Caco-2 (cell line): ENCODE measurements around the gene PF4V1. TPM values are rescaled to one million over a fixed set of nuclear protein-coding genes. Genes with fewer than 3 reads are reported as not detected.

Experiments
- BruUV-seq: library from RNA; stranded (reverse); fragments of 400-500 nt; replicated peaks from 2 replicates; lab custom pipeline; 2021; lab: Mats Ljungman, UMichigan
- CTCF ChIA-PET: fragments of 300-600 bp; sonication (Branson Sonifier 250); formaldehyde crosslinking; loops from one replicate; lab custom pipeline; 2022; ENCODE audit warnings: antibody characterized with exemption; lab: Charles Lee
- POLR2A ChIA-PET: fragments of 300-600 bp; sonication (Branson Sonifier 250); formaldehyde crosslinking; loops from one replicate; lab custom pipeline; 2022; ENCODE audit warnings: antibody characterized with exemption; lab: Charles Lee
- DNase-seq, 2 experiments: peaks; one replicate each; pipeline versions ENCODE4 v3.0.0 to v3.0.0-alpha.2; 2020 to 2022
- H3K27me3 ChIP-seq: replicated peaks from 2 replicates; pipeline ENCODE4 v1.6.0; 2011; ENCODE audit warnings: low read length; ENCODE audit not compliant: control insufficient read depth, insufficient read depth
- H3K36me3 ChIP-seq: 2 replicates; pipeline ENCODE4 v1.5.1; 2011; ENCODE audit warnings: low read length; ENCODE audit not compliant: control insufficient read depth, insufficient read depth
- H3K4me1 ChIP-seq: fragments of 250-450 bp; sonication (Bioruptor Pico); 2 replicates; pipeline ENCODE4 v1.5.1; 2020; ENCODE audit warnings: mild to moderate bottlenecking
- H3K4me3 ChIP-seq: 2 replicates; pipeline ENCODE4 v1.5.1; 2011; ENCODE audit warnings: low read depth, mild to moderate bottlenecking, control low read depth, low read length
- H3K9me3 ChIP-seq: fragments of 250-450 bp; sonication (Bioruptor Pico); 2 replicates; pipeline ENCODE4 v1.5.1; 2020; ENCODE audit warnings: mild to moderate bottlenecking, moderate library complexity
- H3K27ac Mint-ChIP-seq: one replicate; pipeline ENCODE4 v1.8.0; 2022; ENCODE audit warnings: mixed read lengths; ENCODE audit not compliant: unreplicated experiment
- H3K27me3 Mint-ChIP-seq: one replicate; pipeline ENCODE4 v1.8.0; 2022; ENCODE audit warnings: mixed read lengths; ENCODE audit not compliant: insufficient read depth, unreplicated experiment
- H3K36me3 Mint-ChIP-seq: one replicate; pipeline ENCODE4 v1.8.0; 2022; ENCODE audit warnings: mild to moderate bottlenecking, mixed read lengths; ENCODE audit not compliant: insufficient read depth, unreplicated experiment
- H3K4me1 Mint-ChIP-seq: one replicate; pipeline ENCODE4 v1.8.0; 2022; ENCODE audit warnings: low read depth, mixed read lengths; ENCODE audit not compliant: unreplicated experiment
- H3K4me3 Mint-ChIP-seq: one replicate; pipeline ENCODE4 v1.8.0; 2022; ENCODE audit warnings: mild to moderate bottlenecking, moderate library complexity, mixed read lengths; ENCODE audit not compliant: unreplicated experiment
- H3K9me3 Mint-ChIP-seq: one replicate; pipeline ENCODE4 v1.8.0; 2022; ENCODE audit warnings: mixed read lengths; ENCODE audit not compliant: unreplicated experiment
- CTCF ChIP-seq, 2 experiments: fragments of 200-600 bp in 1 of 2; IDR thresholded peaks; 1 replicate in 1 of 2; 2 replicates in 1 of 2; pipeline versions ENCODE4 v1.5.1 to v1.8.0; 2011 to 2022; ENCODE audit warnings: antibody characterized with exemption in 1 of 2, control low read depth in 1 of 2, inconsistent platforms in 1 of 2, low read depth in 1 of 2, low read length in 1 of 2, mild to moderate bottlenecking in 1 of 2, moderate library complexity in 1 of 2; ENCODE audit not compliant: insufficient read depth in 1 of 2, severe bottlenecking in 1 of 2, unreplicated experiment in 1 of 2
- intact Hi-C: fragments of 100-400 bp; cut with micrococcal nuclease; formaldehyde crosslinking; loops from one replicate; pipeline ENCODE4 v1.10.0; 2022; ENCODE audit not compliant: unreplicated experiment
- total RNA-seq: library from RNA; stranded (reverse); gene quantifications from 2 replicates; pipeline ENCODE4 v1.2.3, GENCODE V29; 2022

The PF4V1 gene
- total RNA-seq, 1 experiment from 2014 or later = not detected

GRCh38 chr4:73892966-73893365, 39.9 kb downstream of the PF4V1 start:
- no peaks in the 10 kb centered on the region for H3K9me3 ChIP-seq
- Mint-ChIP-seq H3K4me3 (no peak overlapping the region), H3K27ac (no peak overlapping the region), H3K9me3 (no peaks in the 10 kb centered on the region), H3K4me1 (peaks cover 7% of the 10 kb centered on the region), H3K27me3 (no peaks in the 10 kb centered on the region), H3K36me3 (no peaks in the 10 kb centered on the region)
- BruUV-seq = no TSS peak
- ChIA-PET CTCF (interaction anchor here (0.7 kb wide), 1 partner anchor 205 kb away, joined by 3 read pairs; no protein-coding TSS in a partner anchor), POLR2A (no interaction called here)
- H3K27me3 ChIP-seq = no peaks in the 10 kb centered on the region
- DNase-seq = no peak
- TF ChIP-seq CTCF (IDR thresholded peaks at IDR 0.05; ENCODE audit: insufficient read depth in 1 of 2, low read depth in 1 of 2, low read length in 1 of 2, severe bottlenecking in 1 of 2, unreplicated experiment in 1 of 2) = no peak
- no peak overlapping the region for H3K4me3 ChIP-seq
- intact Hi-C loops = no loop called here
- H3K36me3 ChIP-seq = no peaks in the 10 kb centered on the region
- peaks cover 30% of the 10 kb centered on the region for H3K4me1 ChIP-seq

GRCh38 chr4:73894001-73894400, 40.9 kb downstream of the PF4V1 start:
- Histone ChIP-seq H3K9me3 (no peaks in the 10 kb centered on the region), H3K36me3 (no peaks in the 10 kb centered on the region), H3K4me3 (no peak overlapping the region), H3K27me3 (no peaks in the 10 kb centered on the region), H3K4me1 (peaks cover 30% of the 10 kb centered on the region)
- Mint-ChIP-seq H3K27ac (no peak overlapping the region), H3K9me3 (no peaks in the 10 kb centered on the region), H3K36me3 (no peaks in the 10 kb centered on the region), H3K27me3 (no peaks in the 10 kb centered on the region), H3K4me1 (peaks cover 7% of the 10 kb centered on the region), H3K4me3 (no peak overlapping the region)
- intact Hi-C loops = no loop called here
- POLR2A ChIA-PET = no interaction called here
- no peak for DNase-seq
- no peak for TF ChIP-seq CTCF (IDR thresholded peaks at IDR 0.05; ENCODE audit: insufficient read depth in 1 of 2, low read depth in 1 of 2, low read length in 1 of 2, severe bottlenecking in 1 of 2, unreplicated experiment in 1 of 2)
- CTCF ChIA-PET = no interaction called here
- BruUV-seq = no TSS peak

- H3K27me3 ChIP-seq = no peaks in the 10 kb centered on the region
- Mint-ChIP-seq H3K4me1 (peaks cover 7% of the 10 kb centered on the region), H3K27me3 (no peaks in the 10 kb centered on the region), H3K27ac (no peak overlapping the region), H3K36me3 (no peaks in the 10 kb centered on the region), H3K9me3 (no peaks in the 10 kb centered on the region), H3K4me3 (no peak overlapping the region)
- POLR2A ChIA-PET = no interaction called here
- H3K9me3 ChIP-seq = no peaks in the 10 kb centered on the region
- no peak for DNase-seq
- TF ChIP-seq CTCF (IDR thresholded peaks at IDR 0.05; ENCODE audit: insufficient read depth in 1 of 2, low read depth in 1 of 2, low read length in 1 of 2, severe bottlenecking in 1 of 2, unreplicated experiment in 1 of 2) = no peak
- intact Hi-C loops = no loop called here
- H3K4me3 ChIP-seq = no peak overlapping the region
- BruUV-seq = no TSS peak
- peaks cover 30% of the 10 kb centered on the region for H3K4me1 ChIP-seq
- CTCF ChIA-PET = no interaction called here
- no peaks in the 10 kb centered on the region for H3K36me3 ChIP-seq
These were observed 42.4 kb downstream of the PF4V1 start for GRCh38 chr4:73895201-73896175.
